Hepatocyte (in vitro differentiated cells): ENCODE results near the gene PHF2. TPM values are rescaled to one million over a fixed set of nuclear protein-coding genes. Genes with fewer than 3 reads are reported as not detected.

Experiments
- DNase-seq: peaks from one replicate; pipeline ENCODE4 v3.0.0-alpha.2; 2016; ENCODE audit warnings: low spot score
- H2AFZ ChIP-seq: fragments of 200-600 bp; sonication (generic); 2 replicates; pipeline ENCODE4 v1.6.0; 2016; ENCODE audit warnings: antibody characterized with exemption, mild to moderate bottlenecking
- H3K27ac ChIP-seq: fragments of 200-600 bp; sonication (generic); 2 replicates; pipeline ENCODE4 v1.5.1; 2016; ENCODE audit warnings: mild to moderate bottlenecking
- H3K27me3 ChIP-seq: fragments of 200-600 bp; sonication (generic); 2 replicates; pipeline ENCODE4 v1.6.1; 2016
- H3K36me3 ChIP-seq: fragments of 200-600 bp; sonication (generic); replicated peaks from 2 replicates; pipeline ENCODE4 v1.5.1; 2016; ENCODE audit warnings: low read depth; ENCODE audit not compliant: insufficient read depth
- H3K4me1 ChIP-seq: fragments of 200-600 bp; sonication (generic); 2 replicates; pipeline ENCODE4 v1.5.1; 2016; ENCODE audit warnings: mild to moderate bottlenecking, moderate library complexity; ENCODE audit not compliant: insufficient read depth
- H3K4me2 ChIP-seq: fragments of 200-600 bp; sonication (generic); 2 replicates; pipeline ENCODE4 v1.6.0; 2016
- H3K4me3 ChIP-seq: fragments of 200-600 bp; sonication (generic); 2 replicates; pipeline ENCODE4 v1.5.1; 2016; ENCODE audit warnings: mild to moderate bottlenecking
- H3K79me2 ChIP-seq: fragments of 200-600 bp; sonication (generic); 2 replicates; pipeline ENCODE4 v1.6.0; 2017; ENCODE audit warnings: mild to moderate bottlenecking
- H3K9me2 ChIP-seq: fragments of 200-600 bp; sonication (generic); replicated peaks from 2 replicates; pipeline ENCODE4 v1.6.0; 2017; ENCODE audit warnings: mild to moderate bottlenecking; ENCODE audit not compliant: insufficient read depth
- H3K9me3 ChIP-seq: fragments of 200-600 bp; sonication (generic); 2 replicates; pipeline ENCODE4 v1.5.1; 2016; ENCODE audit warnings: low read depth, mild to moderate bottlenecking
- H4K20me1 ChIP-seq: fragments of 200-600 bp; sonication (generic); 2 replicates; pipeline ENCODE4 v1.6.0; 2016; ENCODE audit warnings: mild to moderate bottlenecking; ENCODE audit not compliant: insufficient read depth, poor library complexity, severe bottlenecking
- EZH2 ChIP-seq: fragments of 200-600 bp; sonication (generic); IDR thresholded peaks from 2 replicates; pipeline ENCODE4 v1.6.1; 2016; ENCODE audit warnings: antibody characterized with exemption, mild to moderate bottlenecking, borderline replicate concordance
- EZH2phosphoT487 ChIP-seq: fragments of 200-600 bp; sonication (generic); IDR thresholded peaks from one replicate; pipeline ENCODE4 v1.6.1; 2018; ENCODE audit warnings: antibody characterized with exemption, mild to moderate bottlenecking, low read depth, moderate library complexity; ENCODE audit not compliant: unreplicated experiment, severe bottlenecking
- WGBS: methylation state at CpG from one replicate; pipeline ENCODE4 v1.1.6; 2016; ENCODE audit warnings: low lambda C conversion rate; ENCODE audit errors: missing lambda C conversion rate; 5-methylcytosine and 5-hydroxymethylcytosine counted together
- polyA plus RNA-seq: library from polyadenylated mRNA; unstranded; fragments of >200 nt; fragmentation: Nextera tagmentation; extraction: Ambion mirVana; gene quantifications from 2 replicates; pipeline ENCODE4 v1.2.1, GENCODE V29; 2016
- total RNA-seq: library from RNA; depleted of rRNA; stranded (reverse); fragments of >200 nt; gene quantifications from 2 replicates; pipeline ENCODE4 v1.2.3, GENCODE V29; 2014
- TF ChIP-seq, protein P1 (sequence below): fragments of 200-600 bp; sonication (generic); IDR thresholded peaks from 2 replicates; pipeline ENCODE4 v1.5.1; 2016; ENCODE audit warnings: antibody characterized with exemption, mild to moderate bottlenecking; ENCODE audit not compliant: poor library complexity

PHF2 gene
- total and polyA plus RNA-seq, 2 experiments from 2014 or later, result 10.5 to 19.8 TPM

DNA sequence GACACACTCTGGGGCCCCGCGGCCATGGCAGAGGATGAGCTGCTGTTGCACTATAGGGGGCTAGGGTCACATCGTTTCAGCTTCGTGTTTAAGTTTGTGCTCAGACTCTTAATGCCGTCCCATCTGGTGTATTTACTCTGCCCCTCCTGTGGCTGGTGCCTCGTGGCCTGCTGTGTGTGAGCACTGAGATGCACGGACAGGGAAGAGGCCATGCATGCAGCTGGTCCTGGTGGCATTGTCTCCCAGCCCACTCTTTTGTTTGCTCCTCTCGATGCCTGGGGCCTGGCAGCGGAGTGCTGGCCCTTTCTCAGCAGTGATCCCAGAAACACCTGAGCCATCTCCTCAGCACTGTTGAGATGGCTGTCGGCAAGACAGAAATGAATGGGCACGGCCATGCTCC is 30.0 kb upstream of the PHF2 start:
- H3K36me3 ChIP-seq, result no peaks in the 10 kb centered on the region
- 93% methylated on average over 11 of the region's 11 CpGs for WGBS
- no peak overlapping the region for H3K4me2 ChIP-seq

DNA sequence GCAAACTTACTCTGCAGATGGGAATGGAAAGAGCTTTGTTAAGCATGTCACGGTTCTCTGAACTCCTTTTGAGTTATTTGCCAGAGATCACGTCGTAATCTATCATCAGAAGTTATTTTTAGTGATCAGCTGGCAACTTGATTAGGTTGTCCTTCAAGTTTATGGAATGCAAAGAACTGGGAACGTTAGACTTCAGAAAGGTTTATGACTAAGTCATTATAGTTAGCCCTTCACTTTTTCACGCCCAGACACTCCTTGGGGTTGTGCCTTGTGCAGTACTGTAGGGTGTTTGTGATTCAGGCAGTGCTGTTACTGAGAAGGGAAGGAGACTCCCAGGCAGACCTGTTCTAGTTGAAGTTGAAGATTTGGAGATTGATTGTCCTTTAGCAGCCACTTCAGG is 26.8 kb upstream of the PHF2 start:
- no peaks in the 10 kb centered on the region for H3K9me2 ChIP-seq
- no peak for DNase-seq
- no peaks in the 10 kb centered on the region for H3K36me3 ChIP-seq
- H3K4me2 ChIP-seq, result no peak overlapping the region
- no peaks in the 10 kb centered on the region for H3K27me3 ChIP-seq
- H3K79me2 ChIP-seq, result peaks cover 4% of the 10 kb centered on the region
- 67% methylated on average over 5 of the region's 5 CpGs for WGBS
- no peaks in the 10 kb centered on the region for H4K20me1 ChIP-seq
- no peak overlapping the region for H3K27ac ChIP-seq
- TF ChIP-seq, protein P1, sequence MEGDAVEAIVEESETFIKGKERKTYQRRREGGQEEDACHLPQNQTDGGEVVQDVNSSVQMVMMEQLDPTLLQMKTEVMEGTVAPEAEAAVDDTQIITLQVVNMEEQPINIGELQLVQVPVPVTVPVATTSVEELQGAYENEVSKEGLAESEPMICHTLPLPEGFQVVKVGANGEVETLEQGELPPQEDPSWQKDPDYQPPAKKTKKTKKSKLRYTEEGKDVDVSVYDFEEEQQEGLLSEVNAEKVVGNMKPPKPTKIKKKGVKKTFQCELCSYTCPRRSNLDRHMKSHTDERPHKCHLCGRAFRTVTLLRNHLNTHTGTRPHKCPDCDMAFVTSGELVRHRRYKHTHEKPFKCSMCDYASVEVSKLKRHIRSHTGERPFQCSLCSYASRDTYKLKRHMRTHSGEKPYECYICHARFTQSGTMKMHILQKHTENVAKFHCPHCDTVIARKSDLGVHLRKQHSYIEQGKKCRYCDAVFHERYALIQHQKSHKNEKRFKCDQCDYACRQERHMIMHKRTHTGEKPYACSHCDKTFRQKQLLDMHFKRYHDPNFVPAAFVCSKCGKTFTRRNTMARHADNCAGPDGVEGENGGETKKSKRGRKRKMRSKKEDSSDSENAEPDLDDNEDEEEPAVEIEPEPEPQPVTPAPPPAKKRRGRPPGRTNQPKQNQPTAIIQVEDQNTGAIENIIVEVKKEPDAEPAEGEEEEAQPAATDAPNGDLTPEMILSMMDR, result no peak
- no peak for TF ChIP-seq EZH2phosphoT487
- no peak for TF ChIP-seq EZH2
- no peaks in the 10 kb centered on the region for H3K4me1 ChIP-seq
- H3K4me3 ChIP-seq, result no peak overlapping the region
- H2AFZ ChIP-seq, result no peak overlapping the region
- no peaks in the 10 kb centered on the region for H3K9me3 ChIP-seq

More for the DNA sequence above, 30.0 kb upstream of the PHF2 start:
- DNase-seq, result no peak
- no peaks in the 10 kb centered on the region for H3K4me1 ChIP-seq
- H3K4me3 ChIP-seq, result no peak overlapping the region
- TF ChIP-seq, protein P1, result no peak
- no peak for TF ChIP-seq EZH2phosphoT487
- H3K9me2 ChIP-seq, result no peaks in the 10 kb centered on the region
- peaks cover 2% of the 10 kb centered on the region for H3K79me2 ChIP-seq
- no peak overlapping the region for H2AFZ ChIP-seq
- H3K9me3 ChIP-seq, result no peaks in the 10 kb centered on the region
- no peak overlapping the region for H3K27ac ChIP-seq
- H3K27me3 ChIP-seq, result no peaks in the 10 kb centered on the region
- H4K20me1 ChIP-seq, result peaks cover 7% of the 10 kb centered on the region

DNA sequence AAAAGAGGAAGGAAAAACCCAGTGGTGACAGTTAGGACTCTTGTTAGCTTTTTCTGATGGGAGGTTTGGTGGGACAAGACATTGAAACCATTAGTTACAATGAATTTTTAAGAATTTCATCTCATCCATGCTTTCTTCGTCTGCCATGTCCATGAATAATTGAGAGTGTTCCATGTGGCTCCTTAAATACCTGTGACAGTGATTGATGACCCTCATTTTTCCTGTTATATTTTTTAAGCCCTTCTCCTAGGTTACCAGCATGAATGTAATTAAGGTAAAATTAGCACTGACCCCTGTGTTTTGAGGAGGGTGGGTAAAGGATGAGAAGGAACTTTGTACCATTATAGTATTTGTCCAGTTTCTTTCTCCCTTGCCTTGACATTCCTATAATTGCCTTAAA is 23.5 kb upstream of the PHF2 start:
- no peaks in the 10 kb centered on the region for H4K20me1 ChIP-seq
- H3K27me3 ChIP-seq, result no peaks in the 10 kb centered on the region
- no peaks in the 10 kb centered on the region for H3K9me3 ChIP-seq
- no peak overlapping the region for H3K4me2 ChIP-seq
- WGBS, result 93% methylated on average over 1 of the region's 1 CpG
- no peak overlapping the region for H3K4me3 ChIP-seq
- TF ChIP-seq EZH2phosphoT487 (no peak), EZH2 (no peak)
- TF ChIP-seq, protein P1, result no peak
- H3K9me2 ChIP-seq, result no peaks in the 10 kb centered on the region
- H2AFZ ChIP-seq, result no peak overlapping the region
- H3K36me3 ChIP-seq, result no peaks in the 10 kb centered on the region
- no peak overlapping the region for H3K27ac ChIP-seq
- peaks cover 4% of the 10 kb centered on the region for H3K79me2 ChIP-seq
- H3K4me1 ChIP-seq, result no peaks in the 10 kb centered on the region
- no peak for DNase-seq

DNA sequence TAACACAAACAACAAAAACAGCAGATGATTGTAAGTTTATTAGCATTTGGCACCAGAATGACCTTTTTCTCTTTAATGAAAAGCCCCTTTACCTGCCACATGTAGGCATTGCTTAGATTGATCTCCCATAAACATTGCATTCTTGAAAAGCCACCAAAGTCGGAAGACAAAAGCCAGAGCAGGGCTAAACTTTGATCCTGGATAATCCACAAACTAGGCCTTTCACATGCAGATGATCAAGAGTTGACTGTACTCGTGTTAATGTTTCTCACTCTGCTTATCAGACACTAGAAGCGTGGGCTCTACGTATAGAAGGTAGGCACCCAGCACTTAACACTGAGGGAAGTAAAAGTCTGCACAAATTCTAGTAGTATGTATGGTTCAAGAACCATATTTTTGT is 21.0 kb upstream of the PHF2 start:
- Histone ChIP-seq H3K9me2 (no peaks in the 10 kb centered on the region), H3K36me3 (no peaks in the 10 kb centered on the region), H3K4me3 (no peak overlapping the region), H3K9me3 (no peaks in the 10 kb centered on the region), H3K27me3 (no peaks in the 10 kb centered on the region), H2AFZ (no peak overlapping the region), H4K20me1 (no peaks in the 10 kb centered on the region), H3K4me1 (no peaks in the 10 kb centered on the region), H3K4me2 (no peak overlapping the region), H3K27ac (no peak overlapping the region), H3K79me2 (peaks cover 4% of the 10 kb centered on the region)
- no peak for TF ChIP-seq EZH2
- TF ChIP-seq, protein P1, result no peak
- no peak for TF ChIP-seq EZH2phosphoT487
- no peak for DNase-seq
- WGBS, result 54% methylated on average over 4 of the region's 4 CpGs
